ENCODE results near the gene ARMC8. TPM values are rescaled to one million over a fixed set of nuclear protein-coding genes. Genes with fewer than 3 reads are reported as not detected.
"Not testable (repeated sequence)": the region's sequence is repeated elsewhere in the genome, so short reads cannot be mapped to it uniquely, and the experiment has no call there.

Gene ARMC8
- 10 to 100 TPM; 55.0 to 84.3 TPM for total RNA-seq
- polyA plus RNA-seq (ENCODE audit: insufficient read length in 2 of 2): 10 to 100 TPM; 48.4 to 55.4 TPM
- long read RNA-seq, donor 1, full-length matches to known transcripts: 12 of 12 reads
- long read RNA-seq, donor 1, partial matches to known transcripts: 0 of 12 reads
- long read RNA-seq, donor 1, other reads (novel, unspliced or antisense): 0 of 12 reads
- long read RNA-seq, donor 2, full-length matches to known transcripts: 5 of 5 reads
- long read RNA-seq, donor 2, partial matches to known transcripts: 0 of 5 reads
- long read RNA-seq, donor 2, other reads (novel, unspliced or antisense): 0 of 5 reads
- long read RNA-seq, donor 3, partial matches to known transcripts: 0 of 3 reads
- long read RNA-seq, donor 3, other reads (novel, unspliced or antisense): 0 of 3 reads
- long read RNA-seq, donor 4, full-length matches to known transcripts: 6 of 17 reads
- long read RNA-seq, donor 4, partial matches to known transcripts: 11 of 17 reads
- long read RNA-seq, donor 4, other reads (novel, unspliced or antisense): 0 of 17 reads

DNA sequence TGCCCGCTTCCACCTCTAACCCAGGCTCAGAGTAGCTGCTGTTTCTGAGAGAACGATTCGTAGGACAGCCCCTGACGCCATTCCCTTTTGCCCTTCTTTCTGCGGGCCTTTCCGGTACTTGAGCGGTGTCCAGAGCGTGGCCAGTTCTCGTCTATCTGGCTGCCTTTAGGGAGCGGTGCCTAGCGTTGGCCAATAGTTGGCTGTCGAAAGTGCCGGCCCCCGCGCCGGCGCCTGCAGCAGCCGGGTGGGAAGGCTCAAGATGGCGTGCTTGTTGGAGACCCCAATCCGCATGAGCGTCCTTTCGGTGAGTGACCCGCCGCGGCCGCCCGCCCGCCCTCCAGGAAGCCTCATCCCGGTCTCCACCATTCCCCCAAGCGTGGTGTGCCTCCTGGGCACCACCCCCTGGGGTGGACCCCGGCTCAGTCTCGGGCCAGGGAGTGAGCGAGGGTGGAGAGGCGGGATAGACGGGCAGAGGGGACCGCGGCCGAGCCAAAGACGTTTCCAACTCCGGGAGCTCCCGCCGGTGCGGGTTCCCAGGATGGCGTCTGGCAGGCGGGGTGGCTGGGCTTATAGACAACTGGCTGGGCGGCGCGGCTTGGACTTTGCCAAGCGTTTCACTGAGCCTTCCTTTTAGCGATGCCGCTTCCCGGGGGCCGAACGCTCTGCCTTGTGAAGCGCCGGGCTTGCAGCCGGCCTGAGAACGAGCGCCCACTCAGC lies at the start of gene ARMC8:
Gene ARMC8, plus strand, starts transcription at position 6 of the 717 bp plus-strand sequence. Its CDS starts 254 bp downstream, at position 260.
- WGBS (ENCODE audit: insufficient coverage): 0% methylated on average over 58 of the region's 59 CpGs
- Histone ChIP-seq H3K4me3 (ENCODE audit: low read depth, low read length) (peak within 1 kb of the TSS; percentile 86), H3K27me3 (ENCODE audit: control insufficient read depth, insufficient read depth, low read length) (peaks cover 19% of the 10 kb centered on the region), H3K27ac (ENCODE audit: low read depth, low read length) (peak within 1 kb of the TSS; percentile 93), H3K4me1 (ENCODE audit: control insufficient read depth, insufficient read depth, low read length) (no peaks in the 10 kb centered on the region), H3K9me3 (ENCODE audit: control insufficient read depth, insufficient read depth, low read length) (no peaks in the 10 kb centered on the region), H3K36me3 (ENCODE audit: control insufficient read depth, insufficient read depth, low read length) (peaks cover 3% of the 10 kb centered on the region)
- DNase-seq (ENCODE audit: low read depth in 4 of 6, low spot score in 6 of 6): peak in 3 of 6 donors; percentile 49 to 93 (median 85)

- no CpG with 5 or more reads among the region's 2 CpGs for WGBS (ENCODE audit: insufficient coverage)
- H3K36me3 ChIP-seq (ENCODE audit: control insufficient read depth, insufficient read depth, low read length): no peaks in the 10 kb centered on the region
- no peaks in the 10 kb centered on the region for H3K27me3 ChIP-seq (ENCODE audit: control insufficient read depth, insufficient read depth, low read length)
- H3K4me1 ChIP-seq (ENCODE audit: control insufficient read depth, insufficient read depth, low read length): no peaks in the 10 kb centered on the region
- no peak overlapping the region for H3K4me3 ChIP-seq (ENCODE audit: low read depth, low read length)
- H3K9me3 ChIP-seq (ENCODE audit: control insufficient read depth, insufficient read depth, low read length): no peaks in the 10 kb centered on the region
- no peak overlapping the region for H3K27ac ChIP-seq (ENCODE audit: low read depth, low read length)
- no peak for DNase-seq (ENCODE audit: low read depth in 4 of 6, low spot score in 6 of 6)
Observed at GRCh38 chr3:138137861-138138260, 49.2 kb upstream of the ARMC8 start.

GRCh38 chr3:138139691-138140090 lies 47.4 kb upstream of the ARMC8 start:
- Histone ChIP-seq H3K27me3 (ENCODE audit: control insufficient read depth, insufficient read depth, low read length) (no peaks in the 10 kb centered on the region), H3K4me3 (ENCODE audit: low read depth, low read length) (no peak overlapping the region), H3K4me1 (ENCODE audit: control insufficient read depth, insufficient read depth, low read length) (no peaks in the 10 kb centered on the region), H3K9me3 (ENCODE audit: control insufficient read depth, insufficient read depth, low read length) (no peaks in the 10 kb centered on the region), H3K36me3 (ENCODE audit: control insufficient read depth, insufficient read depth, low read length) (no peaks in the 10 kb centered on the region), H3K27ac (ENCODE audit: low read depth, low read length) (no peak overlapping the region)
- DNase-seq (ENCODE audit: low read depth in 4 of 6, low spot score in 6 of 6): no peak
- no CpG with 5 or more reads among the region's 2 CpGs for WGBS (ENCODE audit: insufficient coverage)

GRCh38 chr3:138140940-138141339 lies 46.2 kb upstream of the ARMC8 start:
- H3K9me3 ChIP-seq (ENCODE audit: control insufficient read depth, insufficient read depth, low read length): no peaks in the 10 kb centered on the region
- no peak for DNase-seq (ENCODE audit: low read depth in 4 of 6, low spot score in 6 of 6)
- no peak overlapping the region for H3K27ac ChIP-seq (ENCODE audit: low read depth, low read length)
- H3K4me3 ChIP-seq (ENCODE audit: low read depth, low read length): no peak overlapping the region
- no peaks in the 10 kb centered on the region for H3K4me1 ChIP-seq (ENCODE audit: control insufficient read depth, insufficient read depth, low read length)
- H3K27me3 ChIP-seq (ENCODE audit: control insufficient read depth, insufficient read depth, low read length): no peaks in the 10 kb centered on the region
- no peaks in the 10 kb centered on the region for H3K36me3 ChIP-seq (ENCODE audit: control insufficient read depth, insufficient read depth, low read length)

DNA sequence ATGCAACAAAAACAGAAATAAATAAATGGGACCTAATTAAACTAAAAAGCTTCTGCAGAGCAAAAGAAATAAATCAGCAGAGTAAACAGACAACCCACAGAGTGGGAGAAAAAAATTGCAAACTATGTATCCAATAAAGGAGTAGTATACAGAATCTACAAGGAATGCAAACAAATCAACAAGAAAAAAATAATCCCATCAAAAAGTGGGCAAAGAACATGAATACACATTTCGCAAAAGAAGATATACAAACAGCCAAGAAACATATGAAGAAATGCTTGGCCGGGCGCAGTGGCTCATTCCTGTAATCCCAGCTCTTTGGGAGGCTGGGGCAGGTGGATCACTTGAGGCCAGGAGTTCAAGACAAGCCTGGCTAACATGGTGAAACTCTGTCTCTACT lies 44.9 kb upstream of the ARMC8 start:
- H3K27me3 ChIP-seq (ENCODE audit: control insufficient read depth, insufficient read depth, low read length); H3K9me3 ChIP-seq (ENCODE audit: control insufficient read depth, insufficient read depth, low read length); H3K27ac ChIP-seq (ENCODE audit: low read depth, low read length); H3K4me3 ChIP-seq (ENCODE audit: low read depth, low read length); H3K36me3 ChIP-seq (ENCODE audit: control insufficient read depth, insufficient read depth, low read length); DNase-seq (ENCODE audit: low read depth in 4 of 6, low spot score in 6 of 6); H3K4me1 ChIP-seq (ENCODE audit: control insufficient read depth, insufficient read depth, low read length): not testable (repeated sequence)
- WGBS (ENCODE audit: insufficient coverage): no CpG with 5 or more reads among the region's 3 CpGs

- Histone ChIP-seq H3K36me3 (ENCODE audit: control insufficient read depth, insufficient read depth, low read length) (no peaks in the 10 kb centered on the region), H3K9me3 (ENCODE audit: control insufficient read depth, insufficient read depth, low read length) (no peaks in the 10 kb centered on the region), H3K4me1 (ENCODE audit: control insufficient read depth, insufficient read depth, low read length) (no peaks in the 10 kb centered on the region), H3K27ac (ENCODE audit: low read depth, low read length) (no peak overlapping the region), H3K4me3 (ENCODE audit: low read depth, low read length) (no peak overlapping the region), H3K27me3 (ENCODE audit: control insufficient read depth, insufficient read depth, low read length) (no peaks in the 10 kb centered on the region)
- 78% methylated on average over 2 of the region's 4 CpGs for WGBS (ENCODE audit: insufficient coverage)
- no peak for DNase-seq (ENCODE audit: low read depth in 4 of 6, low spot score in 6 of 6)
Observed at GRCh38 chr3:138148503-138148902, 38.6 kb upstream of the ARMC8 start.

DNA sequence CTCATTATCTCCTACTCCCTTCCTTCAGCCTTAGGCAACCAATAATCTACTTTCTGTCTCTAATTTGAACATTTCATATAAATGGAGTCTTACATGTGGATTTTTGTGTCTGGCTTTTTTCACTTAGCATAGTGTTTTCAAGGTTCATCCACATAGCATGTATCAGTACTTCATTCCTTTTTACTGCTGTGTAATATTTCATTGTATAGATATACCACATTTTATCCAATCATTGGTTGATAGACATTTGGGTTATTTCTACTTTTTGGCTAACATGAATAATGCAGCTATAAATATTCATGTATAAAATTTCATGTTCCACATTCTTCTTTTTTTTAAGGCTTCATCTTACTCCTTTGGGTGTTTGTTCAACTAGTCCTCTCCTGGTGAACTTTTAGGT lies 32.6 kb upstream of the ARMC8 start:
- no peaks in the 10 kb centered on the region for H3K9me3 ChIP-seq (ENCODE audit: control insufficient read depth, insufficient read depth, low read length)
- no peak for DNase-seq (ENCODE audit: low read depth in 4 of 6, low spot score in 6 of 6)
- H3K4me3 ChIP-seq (ENCODE audit: low read depth, low read length): no peak overlapping the region
- H3K27ac ChIP-seq (ENCODE audit: low read depth, low read length): no peak overlapping the region
- H3K4me1 ChIP-seq (ENCODE audit: control insufficient read depth, insufficient read depth, low read length): no peaks in the 10 kb centered on the region
- no peaks in the 10 kb centered on the region for H3K36me3 ChIP-seq (ENCODE audit: control insufficient read depth, insufficient read depth, low read length)
- no peaks in the 10 kb centered on the region for H3K27me3 ChIP-seq (ENCODE audit: control insufficient read depth, insufficient read depth, low read length)

DNA sequence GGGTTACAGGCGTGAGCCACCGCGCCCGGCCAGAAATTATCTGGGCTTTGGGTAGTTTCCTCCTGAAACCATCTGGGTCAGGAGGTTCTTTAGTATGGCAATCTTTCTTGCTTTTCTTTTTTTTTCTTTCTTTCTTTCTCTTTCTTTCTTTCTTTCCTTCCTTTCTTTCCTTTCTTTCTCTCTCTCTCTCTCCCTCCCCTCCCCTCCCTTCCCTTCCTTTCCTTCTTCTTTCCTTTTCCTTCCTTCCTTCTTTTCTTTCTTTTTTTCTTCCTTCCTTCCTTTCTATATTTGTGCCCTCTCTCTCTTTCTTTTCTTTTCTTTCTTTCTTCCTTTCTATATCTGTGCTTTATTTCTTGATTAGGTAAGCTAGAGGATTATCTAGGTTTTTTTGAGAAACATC lies 29.4 kb upstream of the ARMC8 start:
- Histone ChIP-seq H3K27me3 (ENCODE audit: control insufficient read depth, insufficient read depth, low read length) (no peaks in the 10 kb centered on the region), H3K4me1 (ENCODE audit: control insufficient read depth, insufficient read depth, low read length) (no peaks in the 10 kb centered on the region), H3K9me3 (ENCODE audit: control insufficient read depth, insufficient read depth, low read length) (no peaks in the 10 kb centered on the region), H3K4me3 (ENCODE audit: low read depth, low read length) (no peak overlapping the region), H3K36me3 (ENCODE audit: control insufficient read depth, insufficient read depth, low read length) (peaks cover 7% of the 10 kb centered on the region), H3K27ac (ENCODE audit: low read depth, low read length) (no peak overlapping the region)
- no CpG with 5 or more reads among the region's 4 CpGs for WGBS (ENCODE audit: insufficient coverage)
- no peak for DNase-seq (ENCODE audit: low read depth in 4 of 6, low spot score in 6 of 6)

GRCh38 chr3:138165061-138165460 lies 22.0 kb upstream of the ARMC8 start:
- peaks cover 39% of the 10 kb centered on the region for H3K36me3 ChIP-seq (ENCODE audit: control insufficient read depth, insufficient read depth, low read length)
- H3K4me3 ChIP-seq (ENCODE audit: low read depth, low read length): no peak overlapping the region
- no peak overlapping the region for H3K27ac ChIP-seq (ENCODE audit: low read depth, low read length)
- DNase-seq (ENCODE audit: low read depth in 4 of 6, low spot score in 6 of 6): no peak
- H3K27me3 ChIP-seq (ENCODE audit: control insufficient read depth, insufficient read depth, low read length): no peaks in the 10 kb centered on the region
- H3K4me1 ChIP-seq (ENCODE audit: control insufficient read depth, insufficient read depth, low read length): no peaks in the 10 kb centered on the region
- H3K9me3 ChIP-seq (ENCODE audit: control insufficient read depth, insufficient read depth, low read length): no peaks in the 10 kb centered on the region
- 95% methylated on average over 2 of the region's 2 CpGs for WGBS (ENCODE audit: insufficient coverage)

GRCh38 chr3:138172625-138173024 lies 14.5 kb upstream of the ARMC8 start:
- WGBS (ENCODE audit: insufficient coverage): 63% methylated on average over 1 of the region's 2 CpGs
- no peaks in the 10 kb centered on the region for H3K27me3 ChIP-seq (ENCODE audit: control insufficient read depth, insufficient read depth, low read length)
- peaks cover 11% of the 10 kb centered on the region for H3K4me1 ChIP-seq (ENCODE audit: control insufficient read depth, insufficient read depth, low read length)
- H3K36me3 ChIP-seq (ENCODE audit: control insufficient read depth, insufficient read depth, low read length): peaks cover 16% of the 10 kb centered on the region
- DNase-seq (ENCODE audit: low read depth in 4 of 6, low spot score in 6 of 6): no peak
- no peak overlapping the region for H3K27ac ChIP-seq (ENCODE audit: low read depth, low read length)
- no peak overlapping the region for H3K4me3 ChIP-seq (ENCODE audit: low read depth, low read length)
- no peaks in the 10 kb centered on the region for H3K9me3 ChIP-seq (ENCODE audit: control insufficient read depth, insufficient read depth, low read length)
